ENCODE results near the gene ZNF185. TPM values are rescaled to one million over a fixed set of nuclear protein-coding genes. Genes with fewer than 3 reads are reported as not detected.

ZNF185 gene
- total and polyA plus RNA-seq, 10 donors = 2.0 to 13.8 (median 7.8) TPM

GRCh38 chrX:152892499-152892898 lies 5.4 kb upstream of the ZNF185 start:
- DNase-seq = no peak
- H3K36me3 ChIP-seq = no peaks in the 10 kb centered on the region
- 66 to 87% (median 74%) methylated on average over 3 to 4 of the region's 4 CpGs for WGBS, 5 donors
- H3K4me1 ChIP-seq = peaks cover 0 to under 1% (median 0%) of the 10 kb centered on the region in 6 donors
- H3K9me3 ChIP-seq = no peaks in the 10 kb centered on the region
- no peak overlapping the region for H3K27ac ChIP-seq
- no peak for TF ChIP-seq POLR2AphosphoS5 (IDR thresholded peaks at IDR 0.05)
- no peak for TF ChIP-seq POLR2A (IDR thresholded peaks at IDR 0.05)
- TF ChIP-seq CTCF (IDR thresholded peaks at IDR 0.05 in 8 of 11, conservative IDR thresholded peaks at IDR 0.05 in 3 of 11) = no peak
- intact Hi-C loops (cut with DNase I; ENCODE audit: low total_unique reads) = no loop called here
- H3K27me3 ChIP-seq (replicated peaks in 1 of 7) = peaks cover 0 to 44% (median 8%) of the 10 kb centered on the region in 7 donors
- H3K4me3 ChIP-seq = no peak overlapping the region

DNA sequence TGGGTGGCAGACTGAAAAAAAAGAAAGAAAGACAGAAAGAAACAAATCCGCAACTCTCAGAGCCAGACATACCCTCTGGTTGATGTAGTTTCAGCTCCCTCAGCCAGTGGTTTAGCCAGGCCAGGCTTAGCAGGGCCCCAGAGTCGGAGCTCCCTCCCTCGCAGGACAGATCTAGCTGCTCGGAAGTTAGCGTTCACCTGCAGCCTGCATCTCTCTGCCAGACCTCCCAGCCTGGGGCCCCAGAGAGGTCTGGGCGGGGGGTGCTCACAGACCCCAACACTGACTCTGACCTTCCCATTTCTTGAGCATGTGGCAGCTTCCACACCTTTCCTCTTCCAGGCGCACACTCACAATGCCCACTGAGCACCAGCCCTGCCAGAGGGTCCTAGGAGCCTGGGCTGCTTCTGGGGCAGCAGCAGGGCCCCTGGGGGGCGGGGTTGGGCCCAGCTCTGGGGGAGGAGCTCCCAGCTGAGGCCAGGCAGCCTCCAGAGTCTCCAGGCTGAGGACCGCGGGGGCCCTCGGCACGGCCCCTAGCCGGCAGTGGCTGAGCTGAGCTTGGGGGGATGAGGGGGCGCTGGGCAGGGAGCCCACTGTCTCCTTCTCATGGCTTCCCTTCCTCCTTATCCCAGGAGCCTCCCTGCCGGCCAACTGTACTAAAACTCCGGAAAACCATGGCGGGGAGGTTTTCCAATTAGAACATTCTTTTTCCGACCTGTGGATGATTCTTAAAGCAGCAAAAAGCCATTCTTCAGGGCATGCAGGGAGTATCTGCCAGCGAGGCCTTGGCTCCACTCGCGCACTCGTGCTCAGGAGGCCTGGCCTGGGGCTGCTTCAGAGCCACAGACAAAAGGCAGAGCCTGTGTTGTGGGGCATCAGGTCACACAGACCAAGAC lies 4.6 kb upstream of the ZNF185 start:
- Histone ChIP-seq H3K36me3 (no peaks in the 10 kb centered on the region), H3K27me3 (replicated peaks in 1 of 7) (peaks cover 0 to 50% (median 10%) of the 10 kb centered on the region in 7 donors), H3K9me3 (no peaks in the 10 kb centered on the region), H3K4me3 (no peak overlapping the region), H3K27ac (no peak overlapping the region), H3K4me1 (peaks cover 0 to 4% (median 0%) of the 10 kb centered on the region in 6 donors)
- WGBS, 5 donors = 64 to 86% (median 72%) methylated on average over 1 to 22 of the region's 22 CpGs
- TF ChIP-seq CTCF (IDR thresholded peaks at IDR 0.05 in 8 of 11, conservative IDR thresholded peaks at IDR 0.05 in 3 of 11) (no peak), POLR2AphosphoS5 (IDR thresholded peaks at IDR 0.05) (no peak), POLR2A (IDR thresholded peaks at IDR 0.05) (no peak)
- intact Hi-C loops (cut with DNase I; ENCODE audit: low total_unique reads) = no loop called here
- peak; percentile 61 for DNase-seq

GRCh38 chrX:152893980-152894610 lies 3.8 kb upstream of the ZNF185 start:
- H3K27ac ChIP-seq = no peak overlapping the region
- WGBS, 5 donors = 72 to 88% (median 82%) methylated on average over 3 to 9 of the region's 9 CpGs
- H3K4me3 ChIP-seq = no peak overlapping the region
- H3K9me3 ChIP-seq = no peaks in the 10 kb centered on the region
- H3K4me1 ChIP-seq = peaks cover 0 to 4% (median 0%) of the 10 kb centered on the region in 6 donors
- peak; percentile 55 for DNase-seq
- intact Hi-C loops (cut with DNase I; ENCODE audit: low total_unique reads) = no loop called here
- no peaks in the 10 kb centered on the region for H3K36me3 ChIP-seq
- no peak for TF ChIP-seq CTCF (IDR thresholded peaks at IDR 0.05 in 8 of 11, conservative IDR thresholded peaks at IDR 0.05 in 3 of 11)
- TF ChIP-seq POLR2A (IDR thresholded peaks at IDR 0.05) = no peak
- no peak for TF ChIP-seq POLR2AphosphoS5 (IDR thresholded peaks at IDR 0.05)
- peaks cover 0 to 50% (median 15%) of the 10 kb centered on the region in 7 donors for H3K27me3 ChIP-seq (replicated peaks in 1 of 7)

DNA sequence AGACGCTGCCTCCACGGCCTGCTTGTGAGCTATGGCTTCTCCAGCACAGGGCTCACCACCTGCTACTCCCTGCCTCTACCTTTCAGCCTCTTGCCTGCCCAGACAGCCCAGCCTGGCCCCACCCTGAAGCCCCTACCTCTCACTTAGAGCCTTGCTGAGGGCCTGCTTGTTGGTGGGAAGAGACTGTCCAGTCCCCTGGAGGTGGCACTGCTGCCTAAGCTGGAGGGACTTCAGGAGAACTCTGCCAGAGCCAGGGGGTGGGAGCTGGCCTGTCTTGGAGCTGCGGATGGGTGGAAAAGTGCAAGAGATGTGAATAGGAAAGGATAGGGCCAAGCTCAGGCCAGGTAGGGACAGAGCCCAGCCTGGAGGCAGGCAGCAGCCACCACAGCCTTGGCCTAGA lies 2.7 kb upstream of the ZNF185 start:
- H3K27me3 ChIP-seq (replicated peaks in 1 of 7) = peaks cover 0 to 61% (median 15%) of the 10 kb centered on the region in 7 donors
- no peaks in the 10 kb centered on the region for H3K36me3 ChIP-seq
- no peaks in the 10 kb centered on the region for H3K9me3 ChIP-seq
- WGBS, 5 donors = 64 to 92% (median 86%) methylated on average over 1 to 3 of the region's 3 CpGs
- TF ChIP-seq POLR2AphosphoS5 (IDR thresholded peaks at IDR 0.05) (no peak), CTCF (IDR thresholded peaks at IDR 0.05 in 8 of 11, conservative IDR thresholded peaks at IDR 0.05 in 3 of 11) (no peak), POLR2A (IDR thresholded peaks at IDR 0.05) (no peak)
- intact Hi-C loops (cut with DNase I; ENCODE audit: low total_unique reads) = no loop called here
- no peak overlapping the region for H3K27ac ChIP-seq
- H3K4me1 ChIP-seq = peaks cover 0 to 4% (median 0%) of the 10 kb centered on the region in 6 donors
- peak; percentile 54 for DNase-seq
- no peak overlapping the region for H3K4me3 ChIP-seq

Measured in spleen (tissue), 11 donors.